Glutamatergic neuron (in vitro differentiated cells): ENCODE data around the gene MPPE1. TPM values are rescaled to one million over a fixed set of nuclear protein-coding genes. Genes with fewer than 3 reads are reported as not detected.
"Not testable (repeated sequence)": the region's sequence is repeated elsewhere in the genome, so short reads cannot be mapped to it uniquely, and the experiment has no call there.

Experiments used
- DNase-seq: peaks from one replicate; pipeline ENCODE4 v3.0.0; 2022
- H3K27ac Mint-ChIP-seq: one replicate; pipeline ENCODE4 v1.8.0; 2020; ENCODE audit warnings: mild to moderate bottlenecking, mixed read lengths, inconsistent platforms; ENCODE audit not compliant: unreplicated experiment
- H3K27me3 Mint-ChIP-seq: one replicate; pipeline ENCODE4 v1.8.0; 2020; ENCODE audit warnings: mild to moderate bottlenecking, moderate library complexity, mixed read lengths, inconsistent platforms; ENCODE audit not compliant: unreplicated experiment
- H3K36me3 Mint-ChIP-seq: one replicate; pipeline ENCODE4 v1.8.0; 2020; ENCODE audit warnings: mild to moderate bottlenecking, mixed read lengths, inconsistent platforms; ENCODE audit not compliant: unreplicated experiment
- H3K4me1 Mint-ChIP-seq: one replicate; pipeline ENCODE4 v1.8.0; 2020; ENCODE audit warnings: mild to moderate bottlenecking, low read depth, mixed read lengths, inconsistent platforms; ENCODE audit not compliant: unreplicated experiment
- H3K4me3 Mint-ChIP-seq: one replicate; pipeline ENCODE4 v1.8.0; 2020; ENCODE audit warnings: mild to moderate bottlenecking, mixed read lengths, inconsistent platforms; ENCODE audit not compliant: unreplicated experiment
- H3K9me3 Mint-ChIP-seq: one replicate; pipeline ENCODE4 v1.8.0; 2020; ENCODE audit warnings: mild to moderate bottlenecking, moderate library complexity, mixed read lengths, inconsistent platforms; ENCODE audit not compliant: unreplicated experiment
- CTCF ChIP-seq: fragments of 200-600 bp; sonication (generic); IDR thresholded peaks from one replicate; pipeline ENCODE4 v1.5.0; 2021; ENCODE audit not compliant: partially characterized antibody, unreplicated experiment
- total RNA-seq: library from RNA; stranded (reverse); fragmentation: NEBNext Ultra II Directional; extraction: Animal tissue kit (Norgen Biotek cat#: 25700); gene quantifications from one replicate; pipeline ENCODE4 v1.2.1, GENCODE V29; 2021; ENCODE audit not compliant: unreplicated experiment

The MPPE1 gene
- total RNA-seq, 1 donor from 2014 or later: 31.8 TPM

- no peaks in the 10 kb centered on the region for H3K9me3 Mint-ChIP-seq
- peaks cover 2% of the 10 kb centered on the region for H3K27me3 Mint-ChIP-seq
- no peaks in the 10 kb centered on the region for H3K4me1 Mint-ChIP-seq
- no peak for DNase-seq
- no peak overlapping the region for H3K27ac Mint-ChIP-seq
- no peak for TF ChIP-seq CTCF
- no peaks in the 10 kb centered on the region for H3K36me3 Mint-ChIP-seq
- no peak overlapping the region for H3K4me3 Mint-ChIP-seq
These were observed 17.8 kb upstream of the MPPE1 start for GRCh38 chr18:11925800-11926481.

GRCh38 chr18:11923450-11923849 lies 15.3 kb upstream of the MPPE1 start:
- no peaks in the 10 kb centered on the region for H3K36me3 Mint-ChIP-seq
- no peaks in the 10 kb centered on the region for H3K9me3 Mint-ChIP-seq
- TF ChIP-seq CTCF: no peak
- DNase-seq: no peak
- no peaks in the 10 kb centered on the region for H3K4me1 Mint-ChIP-seq
- H3K4me3 Mint-ChIP-seq: no peak overlapping the region
- H3K27me3 Mint-ChIP-seq: peaks cover 4% of the 10 kb centered on the region
- H3K27ac Mint-ChIP-seq: no peak overlapping the region

- not testable (repeated sequence) for DNase-seq, H3K9me3 Mint-ChIP-seq, H3K36me3 Mint-ChIP-seq, H3K27ac Mint-ChIP-seq, H3K4me1 Mint-ChIP-seq, H3K4me3 Mint-ChIP-seq, H3K27me3 Mint-ChIP-seq
These were observed 11.4 kb upstream of the MPPE1 start for GRCh38 chr18:11919522-11919921.

GRCh38 chr18:11916880-11917279 lies 8.8 kb upstream of the MPPE1 start:
- H3K36me3 Mint-ChIP-seq, H3K4me3 Mint-ChIP-seq, H3K27ac Mint-ChIP-seq, DNase-seq, H3K9me3 Mint-ChIP-seq, H3K4me1 Mint-ChIP-seq, H3K27me3 Mint-ChIP-seq: not testable (repeated sequence)

- Mint-ChIP-seq H3K27ac (no peak overlapping the region), H3K27me3 (peaks cover 8% of the 10 kb centered on the region), H3K36me3 (no peaks in the 10 kb centered on the region), H3K4me3 (peak overlapping the region; percentile 87), H3K4me1 (peaks cover 2% of the 10 kb centered on the region), H3K9me3 (peaks cover 6% of the 10 kb centered on the region)
- TF ChIP-seq CTCF: no peak
- DNase-seq: no peak
These were observed 1.5 kb upstream of the MPPE1 start for GRCh38 chr18:11909591-11910026.

GRCh38 chr18:11909061-11909455 lies 941 bp upstream of the MPPE1 start:
- H3K4me1 Mint-ChIP-seq: peaks cover 2% of the 10 kb centered on the region
- peaks cover 6% of the 10 kb centered on the region for H3K9me3 Mint-ChIP-seq
- no peak for DNase-seq
- TF ChIP-seq CTCF: no peak
- peak overlapping the region; percentile 87 for H3K4me3 Mint-ChIP-seq
- H3K27me3 Mint-ChIP-seq: peaks cover 6% of the 10 kb centered on the region
- peak overlapping the region; percentile 87 for H3K27ac Mint-ChIP-seq
- no peaks in the 10 kb centered on the region for H3K36me3 Mint-ChIP-seq
